Ovary (tissue), 9 donors: ENCODE measurements around the gene EFTUD2. TPM values are rescaled to one million over a fixed set of nuclear protein-coding genes. Genes with fewer than 3 reads are reported as not detected.

Source experiments
- DNase-seq, 5 donors: peaks; one replicate each; pipeline ENCODE4 v3.0.0-alpha.2; 2019 to 2020
- H3K27ac ChIP-seq, 2 donors: fragments of 200-600 bp; one replicate each; pipeline versions ENCODE4 v1.5.1 to v1.8.0; 2019 to 2022
- H3K27me3 ChIP-seq: fragments of 200-600 bp; one replicate; pipeline ENCODE4 v1.8.0; 2022
- H3K36me3 ChIP-seq: fragments of 200-600 bp; sonication (generic); one replicate; pipeline ENCODE4 v1.5.1; 2019
- H3K4me1 ChIP-seq: one replicate; pipeline ENCODE4 v1.8.1; 2013; ENCODE audit warnings: mild to moderate bottlenecking, moderate library complexity; ENCODE audit not compliant: insufficient read depth
- H3K4me3 ChIP-seq: fragments of 200-600 bp; sonication (generic); one replicate; pipeline ENCODE4 v1.5.1; 2017
- H3K9me3 ChIP-seq, 2 donors: fragments of 200-600 bp in 1 of 2; sonication (generic) in 1 of 2; one replicate each; pipeline versions ENCODE4 v1.5.1 to v1.8.1; 2013 to 2019; ENCODE audit warnings: mild to moderate bottlenecking in 1 of 2, moderate library complexity in 1 of 2
- EP300 ChIP-seq: sonication (generic); formaldehyde crosslinking; IDR thresholded peaks from one replicate; pipeline ENCODE4 v1.6.1; 2017; ENCODE audit warnings: antibody characterized with exemption
- POLR2A ChIP-seq: fragments of 450-650 bp; IDR thresholded peaks from one replicate; pipeline ENCODE4 v1.6.1; 2017; ENCODE audit warnings: antibody characterized with exemption, mild to moderate bottlenecking, moderate library complexity
- WGBS, 3 donors: extraction: QIAGEN DNeasy Blood & Tissue Kit in 1 of 3; methylation state at CpG; one replicate each; pipeline versions ENCODE4 v1.1.5 to v1.1.7; 2013 to 2017; 5-methylcytosine and 5-hydroxymethylcytosine counted together
- intact Hi-C, 4 donors: fragments of 100-400 bp; cut with DNase I; formaldehyde crosslinking; loops; one replicate each; pipeline versions ENCODE4 v1.11.0 to v1.15.1; 2022 to 2023
- microRNA-seq, 3 donors: library from miRNA; unstranded; fragments of <30 nt; microRNA quantifications; one replicate each; pipeline versions ENCODE4 to v1.2.0, GENCODE V29; 2019 to 2020
- polyA plus RNA-seq, 2 donors: library from polyadenylated mRNA; stranded (reverse); fragments of 200-250 nt in 1 of 2; fragments of 350-450 nt in 1 of 2; fragmentation: Illumina TruSeq in 1 of 2; extraction: RNeasy Lipid Tissue Mini Kit (QIAGEN cat#74804) in 1 of 2; gene quantifications; one replicate each; pipeline ENCODE4 v1.2.3, GENCODE V29; 2013 to 2014
- small RNA-seq: library from RNA; depleted of rRNA; stranded (forward); fragments of <200 nt; gene quantifications from one replicate; pipeline ENCODE3, GENCODE V24; 2016
- total RNA-seq, 7 donors: library from RNA; depleted of rRNA in 2 of 7; stranded (reverse); fragments of >200 nt in 2 of 7; fragmentation: NEBNext Ultra II Directional in 3 of 7; extraction: Animal tissue kit (Norgen Biotek cat#: 25700) in 3 of 7; gene quantifications; one replicate each; pipeline versions ENCODE4 v1.1.0 to v1.2.4, GENCODE V29; 2016 to 2023
- TF ChIP-seq, protein P1 (sequence below), 3 donors: fragments of 450-650 bp in 2 of 3; fragments of 200-600 bp in 1 of 3; IDR thresholded peaks; one replicate each; pipeline versions ENCODE4 v1.5.1 to v1.8.0; 2016 to 2022; ENCODE audit warnings: antibody characterized with exemption in 3 of 3, mild to moderate bottlenecking in 1 of 3
- donor health status: DM: no; HTN: no; CAD: no; lungs with moderate emphysema.
- donor health status: DM: no; HTN: no; CAD: no.
- donor health status: Bipolar disorder and iron deficiency.
- donor health status: DM: yes; HTN: yes; CAD: no.
- donor health status: DM: no; HTN: no; CAD: no.
- donor health status: DM: yes; HTN: yes; CAD: no.

The EFTUD2 gene
- total and polyA plus RNA-seq, 9 donors: 22.2 to 111 (median 62.5) TPM

DNA sequence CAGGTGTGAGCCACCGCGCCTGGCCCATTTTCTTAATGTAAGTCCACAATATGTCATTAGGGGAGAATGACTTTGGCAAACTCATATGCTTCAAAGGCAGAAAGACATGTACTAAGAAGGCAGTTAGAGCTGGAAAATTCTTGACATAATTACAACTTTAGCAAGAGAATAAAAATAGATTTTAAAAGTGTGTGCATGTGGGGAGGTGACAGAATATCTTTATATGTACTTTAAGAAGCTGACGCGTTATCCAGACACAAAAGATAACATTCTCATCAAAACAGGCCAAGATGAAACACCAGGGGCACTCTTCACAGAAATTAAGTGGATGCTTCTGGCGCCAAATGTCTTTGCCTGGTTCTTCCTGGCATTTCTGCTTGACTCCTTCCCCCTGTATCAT is 97.4 kb downstream of the EFTUD2 start:
- H3K27me3 ChIP-seq: no peaks in the 10 kb centered on the region
- intact Hi-C loops: no loop called here
- no peaks in the 10 kb centered on the region for H3K9me3 ChIP-seq
- no peak overlapping the region for H3K27ac ChIP-seq
- H3K4me3 ChIP-seq: no peak overlapping the region
- H3K36me3 ChIP-seq: no peaks in the 10 kb centered on the region
- TF ChIP-seq, protein P1, sequence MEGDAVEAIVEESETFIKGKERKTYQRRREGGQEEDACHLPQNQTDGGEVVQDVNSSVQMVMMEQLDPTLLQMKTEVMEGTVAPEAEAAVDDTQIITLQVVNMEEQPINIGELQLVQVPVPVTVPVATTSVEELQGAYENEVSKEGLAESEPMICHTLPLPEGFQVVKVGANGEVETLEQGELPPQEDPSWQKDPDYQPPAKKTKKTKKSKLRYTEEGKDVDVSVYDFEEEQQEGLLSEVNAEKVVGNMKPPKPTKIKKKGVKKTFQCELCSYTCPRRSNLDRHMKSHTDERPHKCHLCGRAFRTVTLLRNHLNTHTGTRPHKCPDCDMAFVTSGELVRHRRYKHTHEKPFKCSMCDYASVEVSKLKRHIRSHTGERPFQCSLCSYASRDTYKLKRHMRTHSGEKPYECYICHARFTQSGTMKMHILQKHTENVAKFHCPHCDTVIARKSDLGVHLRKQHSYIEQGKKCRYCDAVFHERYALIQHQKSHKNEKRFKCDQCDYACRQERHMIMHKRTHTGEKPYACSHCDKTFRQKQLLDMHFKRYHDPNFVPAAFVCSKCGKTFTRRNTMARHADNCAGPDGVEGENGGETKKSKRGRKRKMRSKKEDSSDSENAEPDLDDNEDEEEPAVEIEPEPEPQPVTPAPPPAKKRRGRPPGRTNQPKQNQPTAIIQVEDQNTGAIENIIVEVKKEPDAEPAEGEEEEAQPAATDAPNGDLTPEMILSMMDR (IDR thresholded peaks at IDR 0.05): no peak
- TF ChIP-seq POLR2A (no peak), EP300 (no peak)
- WGBS, 3 donors: 82 to 90% (median 84%) methylated on average over 5 of the region's 5 CpGs
- H3K4me1 ChIP-seq: no peaks in the 10 kb centered on the region
- no peak for DNase-seq

Small RNA genes within 50 kb of the gene (microRNA-seq; reads per million reads assigned to microRNA genes)
- gene MIR6783: 0 reads per million in 3 donors

Small RNA genes within 50 kb of the gene (small RNA-seq; reads per million reads assigned to genes)
- gene CCDC103 (not detected), gene MIR6783 (not detected), gene RN7SL405P (not detected)

Other genes with a start within 250 kb of the EFTUD2 start
- not detected for gene MEIOC, start 243.0 kb downstream of the EFTUD2 start, total RNA-seq
- gene MEIOC, start 243.0 kb downstream of the EFTUD2 start, polyA plus RNA-seq: under 1 TPM in 1 of 2 donors, not detected in 1; 0.07 TPM
- gene CCDC43, start 209.7 kb downstream of the EFTUD2 start, total RNA-seq: 10 to 100 TPM in 6 of 7 donors, 1 to 10 TPM in 1; 9.8 to 15.1 (median 11.3) TPM
- 10 to 100 TPM in 1 of 2 donors, 1 to 10 TPM in 1; 8.4 to 14.9 TPM for gene CCDC43, start 209.7 kb downstream of the EFTUD2 start, polyA plus RNA-seq
- 1 to 10 TPM; 3.1 to 9.7 (median 6.7) TPM for gene DBF4B, start 190.8 kb downstream of the EFTUD2 start, total RNA-seq
- gene DBF4B, start 190.8 kb downstream of the EFTUD2 start, polyA plus RNA-seq: 1 to 10 TPM; 5.6 to 6.8 TPM
- gene ADAM11, start 140.5 kb downstream of the EFTUD2 start, total RNA-seq: 1 to 10 TPM in 4 of 7 donors, under 1 TPM in 3; 0.12 to 2.3 (median 1.5) TPM
- gene ADAM11, start 140.5 kb downstream of the EFTUD2 start, polyA plus RNA-seq: 1 to 10 TPM in 1 of 2 donors, under 1 TPM in 1; 0.17 to 1.1 TPM
- gene GJC1, start 69.2 kb downstream of the EFTUD2 start, total RNA-seq: 1 to 10 TPM; 1.3 to 6.4 (median 4.3) TPM
- 10 to 100 TPM in 1 of 2 donors, 1 to 10 TPM in 1; 3.8 to 18.4 TPM for gene GJC1, start 69.2 kb downstream of the EFTUD2 start, polyA plus RNA-seq
- gene HIGD1B, start 51.6 kb downstream of the EFTUD2 start, total RNA-seq: 1 to 10 TPM; 1.1 to 5.6 (median 2.0) TPM
- gene HIGD1B, start 51.6 kb downstream of the EFTUD2 start, polyA plus RNA-seq: 1 to 10 TPM; 6.3 to 6.8 TPM
- gene GFAP, start 16.1 kb upstream of the EFTUD2 start, total RNA-seq: 1 to 10 TPM in 2 of 7 donors, under 1 TPM in 4, not detected in 1; 0.08 to 1.8 (median 0.49) TPM
- under 1 TPM; 0.27 to 0.97 TPM for gene GFAP, start 16.1 kb upstream of the EFTUD2 start, polyA plus RNA-seq
- under 1 TPM in 4 of 7 donors, not detected in 3; 0.10 to 0.79 (median 0.20) TPM for gene KIF18B, start 48.3 kb upstream of the EFTUD2 start, total RNA-seq
- under 1 TPM; 0.13 to 0.19 TPM for gene KIF18B, start 48.3 kb upstream of the EFTUD2 start, polyA plus RNA-seq
- 1 to 10 TPM in 3 of 7 donors, under 1 TPM in 2, not detected in 2; 0.20 to 6.0 (median 1.1) TPM for gene C1QL1, start 68.9 kb upstream of the EFTUD2 start, total RNA-seq
- under 1 TPM in 1 of 2 donors, not detected in 1; 0.64 TPM for gene C1QL1, start 68.9 kb upstream of the EFTUD2 start, polyA plus RNA-seq
- gene DCAKD, start 152.2 kb upstream of the EFTUD2 start, total RNA-seq: 10 to 100 TPM; 30.9 to 62.3 (median 48.0) TPM
- gene DCAKD, start 152.2 kb upstream of the EFTUD2 start, polyA plus RNA-seq: 10 to 100 TPM; 19.8 to 27.0 TPM
- 10 to 100 TPM; 25.5 to 91.4 (median 79.3) TPM for gene NMT1, start 161.9 kb upstream of the EFTUD2 start, total RNA-seq
- gene NMT1, start 161.9 kb upstream of the EFTUD2 start, polyA plus RNA-seq: 10 to 100 TPM; 23.0 to 66.5 TPM
- gene PLCD3, start 233.1 kb upstream of the EFTUD2 start, total RNA-seq: 100 to 1,000 TPM in 2 of 7 donors, 10 to 100 TPM in 5; 33.0 to 166 (median 84.9) TPM
- 10 to 100 TPM; 12.1 to 59.3 TPM for gene PLCD3, start 233.1 kb upstream of the EFTUD2 start, polyA plus RNA-seq
- 10 to 100 TPM; 12.4 to 24.0 (median 18.5) TPM for gene ACBD4, start 236.2 kb upstream of the EFTUD2 start, total RNA-seq
- gene ACBD4, start 236.2 kb upstream of the EFTUD2 start, polyA plus RNA-seq: 10 to 100 TPM; 11.0 to 24.5 TPM
- gene HEXIM1, start 249.0 kb upstream of the EFTUD2 start, total RNA-seq: 10 to 100 TPM; 17.0 to 37.8 (median 27.9) TPM
- gene HEXIM1, start 249.0 kb upstream of the EFTUD2 start, polyA plus RNA-seq: 10 to 100 TPM; 14.4 to 26.9 TPM